ENCODE measurements around the gene KRT37. TPM values are rescaled to one million over a fixed set of nuclear protein-coding genes. Genes with fewer than 3 reads are reported as not detected.
"Not testable (repeated sequence)": the region's sequence is repeated elsewhere in the genome, so short reads cannot be mapped to it uniquely, and the experiment has no call there.

The KRT37 gene
- polyA plus RNA-seq, 3 donors from 2014 or later = not detected

GRCh38 chr17:41411072-41411840, 13.1 kb downstream of the KRT37 start:
- H3K9me3 Mint-ChIP-seq = no peaks in the 10 kb centered on the region
- DNase-seq = no peak
- H3K4me3 Mint-ChIP-seq = no peak overlapping the region
- H3K27ac Mint-ChIP-seq = no peak overlapping the region
- no peaks in the 10 kb centered on the region for H3K4me1 Mint-ChIP-seq
- H3K36me3 Mint-ChIP-seq = no peaks in the 10 kb centered on the region
- peaks cover 6 to 13% (median 7%) of the 10 kb centered on the region in 3 donors for H3K27me3 Mint-ChIP-seq (ENCODE audit: low read depth in 3 of 3)

DNA sequence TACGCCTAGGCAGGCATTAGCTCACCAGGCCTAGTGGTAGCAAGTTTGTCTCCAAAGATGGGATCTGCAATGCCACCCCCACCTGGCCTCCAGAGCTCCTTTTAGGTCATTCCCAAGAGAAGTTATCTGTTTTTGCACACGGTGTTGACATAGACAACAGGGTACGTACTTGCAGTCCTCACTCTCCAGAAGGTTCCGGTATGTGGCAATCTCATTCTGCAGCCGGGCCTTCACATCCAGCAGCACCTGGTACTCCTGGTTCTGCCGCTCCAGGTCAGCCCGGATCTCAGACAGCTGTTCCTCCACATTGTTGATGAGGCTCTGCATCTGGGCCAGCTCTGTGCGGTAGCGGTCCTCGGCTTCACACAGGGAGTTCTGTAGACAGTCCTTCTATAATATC, 17.2 kb downstream of the KRT37 start:
- Mint-ChIP-seq H3K4me1 (peaks cover 6 to 16% of the 10 kb centered on the region in 2 donors), H3K9me3 (no peaks in the 10 kb centered on the region), H3K36me3 (no peaks in the 10 kb centered on the region), H3K4me3 (no peak overlapping the region), H3K27ac (no peak overlapping the region), H3K27me3 (ENCODE audit: low read depth in 3 of 3) (peaks cover 4 to 10% (median 5%) of the 10 kb centered on the region in 3 donors)
- DNase-seq = no peak

GRCh38 chr17:41406205-41406604, 18.2 kb downstream of the KRT37 start:
- Mint-ChIP-seq H3K36me3 (no peaks in the 10 kb centered on the region), H3K4me3 (no peak overlapping the region), H3K9me3 (no peaks in the 10 kb centered on the region), H3K27me3 (ENCODE audit: low read depth in 3 of 3) (peaks cover 4 to 13% (median 5%) of the 10 kb centered on the region in 3 donors), H3K27ac (no peak overlapping the region), H3K4me1 (peaks cover 6 to 16% of the 10 kb centered on the region in 2 donors)
- DNase-seq = no peak

DNA sequence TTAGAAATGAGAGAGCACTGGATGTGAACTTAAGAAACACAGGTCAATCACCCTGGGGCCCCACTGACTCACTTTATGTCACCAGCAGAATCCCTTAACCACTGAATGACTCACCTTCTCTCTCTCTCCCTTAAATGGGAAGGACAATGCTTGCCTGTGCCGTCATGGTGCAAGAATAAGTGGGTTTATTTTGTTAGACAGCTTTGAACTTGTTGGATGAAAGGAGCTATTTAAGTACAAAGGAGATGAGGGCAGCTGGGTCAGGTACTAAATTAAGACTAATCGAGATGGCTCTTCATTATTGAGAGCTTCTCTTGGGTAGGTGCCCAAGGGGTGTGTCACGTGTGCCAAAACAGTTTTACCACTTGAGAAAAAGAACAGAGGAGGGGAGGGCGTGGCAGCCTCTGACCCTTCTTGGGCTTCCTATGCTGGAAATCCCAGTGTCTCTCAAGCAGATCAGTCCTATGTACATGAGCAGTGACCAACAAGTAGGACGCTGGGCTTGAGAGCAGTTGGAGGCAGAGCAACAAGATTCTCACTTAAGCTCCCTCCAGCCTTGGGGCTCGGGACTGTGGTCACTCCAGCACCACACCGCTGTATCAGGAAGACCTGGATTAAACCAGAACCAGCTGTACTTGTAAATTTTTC, 20.2 kb downstream of the KRT37 start:
- H3K9me3 Mint-ChIP-seq = no peaks in the 10 kb centered on the region

DNA sequence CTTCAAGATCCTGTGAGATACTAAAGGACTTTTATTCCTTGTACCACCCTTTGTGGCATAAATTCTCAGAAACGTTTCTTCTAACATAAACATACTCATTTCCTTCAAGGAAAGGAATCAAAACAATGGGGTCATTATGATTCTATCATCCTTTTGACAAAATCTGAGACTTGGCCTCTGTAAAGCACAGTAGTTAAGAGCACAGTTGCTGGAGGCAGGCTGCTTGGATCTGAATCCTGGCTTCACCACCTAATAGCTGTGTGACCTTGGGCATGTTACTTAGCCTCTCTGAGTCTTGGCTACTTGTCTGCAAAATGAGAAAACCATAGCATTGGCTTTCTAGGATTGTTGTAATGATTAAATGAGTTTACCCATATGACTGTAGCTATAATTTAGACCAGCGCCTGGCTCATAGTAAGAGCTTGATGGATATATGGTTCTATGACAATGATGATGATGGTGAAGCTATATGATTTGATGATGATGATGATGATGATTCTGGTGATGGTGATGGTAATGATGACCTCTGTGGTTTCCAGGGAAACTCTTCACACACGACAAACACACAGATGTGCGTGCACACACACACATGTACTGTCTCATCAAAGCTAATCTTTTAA, 20.9 kb downstream of the KRT37 start:
- no peaks in the 10 kb centered on the region for H3K9me3 Mint-ChIP-seq
- H3K36me3 Mint-ChIP-seq = no peaks in the 10 kb centered on the region
- peaks cover 6 to 16% of the 10 kb centered on the region in 2 donors for H3K4me1 Mint-ChIP-seq
- DNase-seq = no peak
- no peak overlapping the region for H3K27ac Mint-ChIP-seq
- peaks cover 0 to 10% (median 7%) of the 10 kb centered on the region in 3 donors for H3K27me3 Mint-ChIP-seq (ENCODE audit: low read depth in 3 of 3)
- no peak overlapping the region for H3K4me3 Mint-ChIP-seq

More for the DNA sequence above, 20.2 kb downstream of the KRT37 start:
- Mint-ChIP-seq H3K36me3 (no peaks in the 10 kb centered on the region), H3K27ac (peak overlapping the region in 1 of 6 donors; percentile 1), H3K4me1 (peaks cover 6 to 16% of the 10 kb centered on the region in 2 donors), H3K4me3 (no peak overlapping the region), H3K27me3 (ENCODE audit: low read depth in 3 of 3) (peaks cover 0 to 12% (median 7%) of the 10 kb centered on the region in 3 donors)
- no peak for DNase-seq

DNA sequence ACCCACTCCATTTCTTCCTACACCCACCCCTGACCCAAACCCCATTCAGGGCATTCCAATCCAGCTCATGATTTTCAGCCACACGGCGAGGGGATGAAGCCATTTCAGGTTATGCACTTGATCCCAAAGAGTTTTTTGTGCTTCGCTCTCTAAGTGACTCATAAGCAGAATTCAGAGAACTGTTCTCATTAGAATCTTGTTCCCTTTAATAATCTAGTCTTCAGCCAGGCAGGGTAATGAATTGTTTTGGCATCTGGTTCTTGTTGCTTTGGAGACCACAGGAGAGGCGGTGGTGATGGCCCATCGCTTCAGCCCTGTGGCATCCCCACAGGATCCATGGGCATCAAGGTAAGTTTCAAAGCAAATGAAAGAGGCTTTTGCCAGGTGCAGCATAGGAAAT, 22.2 kb downstream of the KRT37 start:
- DNase-seq = no peak
- Mint-ChIP-seq H3K36me3 (no peaks in the 10 kb centered on the region), H3K27ac (no peak overlapping the region), H3K27me3 (ENCODE audit: low read depth in 3 of 3) (peaks cover 0 to 7% (median 4%) of the 10 kb centered on the region in 3 donors), H3K4me3 (no peak overlapping the region), H3K9me3 (no peaks in the 10 kb centered on the region), H3K4me1 (peaks cover 6 to 16% of the 10 kb centered on the region in 2 donors)

GRCh38 chr17:41396996-41397660, 27.3 kb downstream of the KRT37 start, which contains the start of gene KRT31:
Gene KRT31 (minus strand): TSS chr17:41397608. CDS start chr17:41397539, 69 bp downstream.
- DNase-seq = no peak
- Mint-ChIP-seq H3K4me3 (no peak within 1 kb of the TSS), H3K36me3 (no peaks in the 10 kb centered on the region), H3K27ac (no peak within 1 kb of the TSS), H3K27me3 (ENCODE audit: low read depth in 3 of 3) (peaks cover 0 to 8% (median 6%) of the 10 kb centered on the region in 3 donors), H3K4me1 (no peaks in the 10 kb centered on the region), H3K9me3 (no peaks in the 10 kb centered on the region)

- Mint-ChIP-seq H3K27ac (no peak overlapping the region), H3K4me3 (no peak overlapping the region), H3K36me3 (peaks cover 0 to 3% (median 0%) of the 10 kb centered on the region in 3 donors), H3K27me3 (ENCODE audit: low read depth in 3 of 3) (peaks cover 0 to 9% (median 8%) of the 10 kb centered on the region in 3 donors), H3K9me3 (no peaks in the 10 kb centered on the region), H3K4me1 (no peaks in the 10 kb centered on the region)
- DNase-seq = no peak
Measured at GRCh38 chr17:41396340-41396739, 28.0 kb downstream of the KRT37 start.

DNA sequence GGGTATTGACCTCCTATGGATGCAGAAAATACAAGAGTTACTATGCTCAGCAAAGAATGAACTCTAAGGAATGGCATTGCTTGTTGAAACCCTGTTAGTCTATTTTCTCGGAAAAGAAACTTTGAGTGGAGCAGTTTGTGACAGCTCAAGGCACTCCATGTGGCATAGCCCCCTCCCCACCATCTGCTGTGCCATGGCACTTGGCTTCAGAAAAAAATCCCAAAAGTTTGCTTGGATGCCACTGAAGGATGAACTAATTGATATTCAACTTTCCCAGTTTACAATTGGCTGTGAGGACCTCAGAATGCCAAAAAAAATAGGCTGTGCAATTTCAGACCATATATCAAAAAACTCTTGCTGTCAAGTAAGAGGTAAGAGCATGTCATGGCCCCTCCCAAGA, 28.8 kb downstream of the KRT37 start:
- Mint-ChIP-seq H3K9me3 (no peaks in the 10 kb centered on the region), H3K36me3 (peaks cover 0 to 3% (median 0%) of the 10 kb centered on the region in 3 donors), H3K27me3 (ENCODE audit: low read depth in 3 of 3) (peaks cover 0 to 11% (median 8%) of the 10 kb centered on the region in 3 donors), H3K4me3 (no peak overlapping the region), H3K4me1 (no peaks in the 10 kb centered on the region), H3K27ac (no peak overlapping the region)
- no peak for DNase-seq

- not testable (repeated sequence) for H3K27ac Mint-ChIP-seq, DNase-seq, H3K9me3 Mint-ChIP-seq, H3K36me3 Mint-ChIP-seq, H3K4me3 Mint-ChIP-seq, H3K4me1 Mint-ChIP-seq
- peaks cover 2 to 15% (median 8%) of the 10 kb centered on the region in 3 donors for H3K27me3 Mint-ChIP-seq (ENCODE audit: low read depth in 3 of 3)
Measured at GRCh38 chr17:41395044-41395443, 29.3 kb downstream of the KRT37 start.

- H3K9me3 Mint-ChIP-seq = no peaks in the 10 kb centered on the region
- H3K36me3 Mint-ChIP-seq = peaks cover 0 to 3% (median 0%) of the 10 kb centered on the region in 3 donors
- H3K4me3 Mint-ChIP-seq = no peak overlapping the region
- H3K27ac Mint-ChIP-seq = no peak overlapping the region
- DNase-seq = no peak
- no peaks in the 10 kb centered on the region for H3K4me1 Mint-ChIP-seq
- peaks cover 2 to 15% (median 5%) of the 10 kb centered on the region in 3 donors for H3K27me3 Mint-ChIP-seq (ENCODE audit: low read depth in 3 of 3)
Measured at GRCh38 chr17:41394254-41394996, 30.0 kb downstream of the KRT37 start.

GRCh38 chr17:41393826-41394225, 30.6 kb downstream of the KRT37 start:
- peaks cover 0 to 2% (median 0%) of the 10 kb centered on the region in 6 donors for H3K9me3 Mint-ChIP-seq
- H3K36me3 Mint-ChIP-seq = peaks cover 0 to 3% (median 0%) of the 10 kb centered on the region in 3 donors
- DNase-seq = no peak
- H3K4me3 Mint-ChIP-seq = no peak overlapping the region
- no peaks in the 10 kb centered on the region for H3K4me1 Mint-ChIP-seq
- peaks cover 2 to 15% (median 5%) of the 10 kb centered on the region in 3 donors for H3K27me3 Mint-ChIP-seq (ENCODE audit: low read depth in 3 of 3)
- no peak overlapping the region for H3K27ac Mint-ChIP-seq

GRCh38 chr17:41393294-41393693, 31.1 kb downstream of the KRT37 start:
- Mint-ChIP-seq H3K9me3 (peaks cover 0 to 3% (median under 1%) of the 10 kb centered on the region in 6 donors), H3K4me1 (no peaks in the 10 kb centered on the region), H3K27me3 (ENCODE audit: low read depth in 3 of 3) (peaks cover 4 to 15% (median 5%) of the 10 kb centered on the region in 3 donors), H3K27ac (no peak overlapping the region), H3K36me3 (peaks cover 0 to 3% (median 0%) of the 10 kb centered on the region in 3 donors), H3K4me3 (no peak overlapping the region)
- DNase-seq = no peak
